ENCODE data around the gene ADAM19.

Gene ADAM19

DNA sequence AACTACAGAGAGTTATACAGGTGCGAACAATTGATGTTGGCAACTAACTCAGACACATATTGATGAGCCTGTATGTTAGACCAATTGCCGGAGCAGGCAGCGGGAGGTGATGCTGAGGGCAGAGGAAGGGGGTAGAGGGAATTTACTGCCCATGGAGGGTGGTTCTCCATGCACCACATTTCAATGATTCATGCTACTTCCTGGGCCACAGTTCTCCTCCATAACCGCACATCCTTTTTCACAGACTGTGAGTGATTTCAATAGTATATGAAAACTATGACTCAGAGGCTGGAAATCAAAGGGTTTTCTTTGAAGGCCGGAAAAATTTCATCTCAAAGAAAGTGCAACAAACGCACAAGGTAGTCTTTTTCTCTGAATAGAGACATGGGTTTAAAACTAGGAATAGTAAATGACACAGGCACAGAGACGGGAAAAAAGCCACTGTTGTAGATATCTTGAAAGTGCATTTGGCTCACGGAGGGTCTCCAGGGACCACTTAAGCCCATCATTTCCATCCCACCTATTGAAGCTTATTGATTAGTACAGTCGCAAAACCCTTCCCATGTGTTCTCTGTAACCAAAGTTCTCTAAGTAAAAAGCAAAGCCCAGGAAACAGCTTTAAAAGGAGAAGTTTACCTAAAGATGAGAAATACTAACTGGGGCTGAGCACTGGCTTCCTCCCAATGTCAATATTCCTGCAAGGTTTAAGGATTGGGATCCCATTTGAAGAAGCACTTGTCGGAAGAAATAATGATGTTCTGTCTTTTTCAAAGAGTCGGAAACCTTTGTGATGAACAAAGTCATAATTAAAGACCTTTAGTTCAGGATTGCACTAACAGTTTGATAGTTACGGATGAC lies 28.0 kb upstream of the ADAM19 start:
- Mint-ChIP-seq H3K27ac (peak overlapping the region; percentile 81), H3K9me3 (peaks cover 1% of the 10 kb centered on the region), H3K4me1 (peaks cover 74% of the 10 kb centered on the region), H3K4me3 (peak overlapping the region; percentile 70), H3K36me3 (no peaks in the 10 kb centered on the region), H3K27me3 (no peaks in the 10 kb centered on the region)

DNA sequence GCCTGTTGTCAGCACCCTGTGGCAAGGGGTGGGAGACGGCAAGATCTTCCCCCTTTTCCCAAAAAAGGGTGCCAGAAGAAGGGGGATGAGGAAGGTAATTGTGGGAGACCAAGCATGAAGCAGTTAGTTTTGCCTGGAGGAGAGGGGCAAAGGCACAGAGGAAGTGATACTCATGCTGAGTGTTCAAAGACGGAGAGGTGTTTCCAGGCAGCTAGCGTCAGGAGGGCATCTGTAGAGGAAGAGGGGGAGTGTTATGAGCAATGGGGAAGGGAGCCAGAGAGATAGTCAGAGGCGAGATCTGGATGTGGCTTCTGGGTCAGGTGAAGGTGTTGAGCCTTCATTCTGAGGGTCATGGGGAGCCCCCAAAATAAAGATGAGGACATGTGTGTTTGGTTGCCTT lies 26.9 kb upstream of the ADAM19 start:
- Mint-ChIP-seq H3K36me3 (no peaks in the 10 kb centered on the region), H3K27me3 (no peaks in the 10 kb centered on the region), H3K4me3 (peak overlapping the region; percentile 37), H3K4me1 (peaks cover 72% of the 10 kb centered on the region), H3K9me3 (peaks cover 6% of the 10 kb centered on the region), H3K27ac (peak overlapping the region; percentile 81)

DNA sequence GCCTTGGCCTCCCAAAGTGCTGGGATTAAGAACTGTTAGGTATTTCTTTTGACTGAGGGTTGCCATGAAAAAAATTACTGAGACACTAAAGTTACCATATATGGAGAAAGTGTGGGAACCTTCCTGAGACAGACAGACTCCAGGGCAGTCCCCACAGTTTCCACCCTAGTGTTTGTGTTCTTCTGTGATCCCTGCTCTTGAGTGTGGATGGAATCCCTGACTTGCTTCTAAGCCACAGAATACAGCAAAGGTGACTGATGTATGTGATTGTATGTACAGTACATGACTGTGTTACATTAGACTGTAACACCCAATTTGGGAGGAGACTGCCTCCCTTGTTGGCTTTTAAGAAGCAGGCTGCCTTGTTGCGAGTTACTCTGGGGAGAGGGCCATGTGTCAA lies 24.7 kb upstream of the ADAM19 start:
- Mint-ChIP-seq H3K27me3 (no peaks in the 10 kb centered on the region), H3K9me3 (peaks cover 11% of the 10 kb centered on the region), H3K4me3 (peak overlapping the region; percentile 40), H3K27ac (peak overlapping the region; percentile 86), H3K36me3 (peaks cover 2% of the 10 kb centered on the region), H3K4me1 (peaks cover 82% of the 10 kb centered on the region)

DNA sequence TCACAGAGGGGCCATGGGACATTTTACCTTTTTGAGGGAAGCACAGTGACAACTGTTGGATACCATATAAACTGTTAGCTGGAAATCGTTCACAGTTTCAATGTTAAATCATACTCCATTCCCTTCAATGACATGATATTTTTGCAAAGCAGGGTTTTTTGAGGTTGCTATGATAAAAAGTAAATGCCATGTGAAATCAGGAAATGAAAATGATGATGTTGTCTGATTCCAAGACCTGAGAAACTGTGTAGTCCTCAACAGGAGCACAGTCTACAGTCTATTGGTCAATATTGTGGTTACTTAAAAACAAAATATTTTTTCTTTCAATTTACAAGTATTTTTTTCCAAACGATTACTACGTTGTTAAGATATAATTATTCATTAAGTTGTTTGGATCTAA lies 24.0 kb upstream of the ADAM19 start:
- Mint-ChIP-seq H3K27ac (peak overlapping the region; percentile 74), H3K36me3 (peaks cover 2% of the 10 kb centered on the region), H3K4me3 (peak overlapping the region; percentile 49)

DNA sequence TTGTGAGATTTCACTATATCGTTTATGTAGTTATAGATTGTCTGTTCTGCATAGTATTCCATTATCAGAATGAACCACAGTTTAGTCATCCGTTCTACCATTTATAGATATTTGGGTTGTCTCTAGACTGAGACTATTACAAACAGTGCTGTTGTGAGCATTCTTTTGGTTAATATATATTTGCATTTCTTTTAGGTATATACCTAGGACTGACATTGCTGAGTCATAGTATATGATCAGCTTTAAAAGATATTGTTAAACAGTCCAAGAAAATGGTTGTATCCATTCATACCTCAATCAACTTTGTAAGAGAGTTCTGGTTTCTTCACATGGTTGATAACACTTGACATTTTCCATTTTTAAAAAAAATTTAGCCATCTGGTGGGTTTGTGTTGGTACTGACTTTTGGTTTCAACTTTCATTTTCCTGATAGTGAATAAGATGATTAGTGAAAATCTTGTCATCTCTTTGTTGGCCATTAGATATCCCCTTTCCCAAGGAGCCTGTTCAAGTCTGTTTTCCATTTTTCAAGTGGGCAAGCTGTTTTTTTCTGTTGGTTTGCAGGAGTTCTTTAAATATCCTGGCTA lies 22.9 kb upstream of the ADAM19 start:
- Mint-ChIP-seq H3K4me1 (peaks cover 81% of the 10 kb centered on the region), H3K36me3 (peaks cover 2% of the 10 kb centered on the region), H3K9me3 (peaks cover 11% of the 10 kb centered on the region), H3K27ac (peak overlapping the region; percentile 78), H3K4me3 (peak overlapping the region; percentile 49), H3K27me3 (no peaks in the 10 kb centered on the region)

More for the DNA sequence above, 24.0 kb upstream of the ADAM19 start:
- Mint-ChIP-seq H3K27me3 (no peaks in the 10 kb centered on the region), H3K9me3 (peaks cover 11% of the 10 kb centered on the region), H3K4me1 (peaks cover 84% of the 10 kb centered on the region)

DNA sequence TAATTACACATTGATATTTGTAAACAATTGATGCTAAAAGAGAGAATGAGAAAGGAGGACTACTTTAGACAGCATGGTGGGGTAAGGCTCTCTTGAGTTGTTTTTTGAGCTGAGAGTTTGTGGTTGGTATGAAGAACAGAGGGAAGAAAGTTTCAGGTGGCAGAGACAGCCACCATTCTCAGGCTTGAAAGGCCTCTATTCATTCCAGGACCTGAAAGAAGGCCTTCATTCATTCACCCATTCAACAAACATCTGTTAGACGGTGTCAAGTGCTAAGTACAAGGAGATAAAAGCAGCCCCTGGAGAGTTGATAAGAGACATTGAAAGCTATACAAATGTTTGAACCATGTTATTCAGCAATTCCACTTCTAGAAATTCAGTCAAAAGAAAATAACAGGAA lies 21.7 kb upstream of the ADAM19 start:
- H3K27me3 Mint-ChIP-seq: no peaks in the 10 kb centered on the region
- H3K36me3 Mint-ChIP-seq: peaks cover 2% of the 10 kb centered on the region
- peaks cover 11% of the 10 kb centered on the region for H3K9me3 Mint-ChIP-seq
- H3K27ac Mint-ChIP-seq: peak overlapping the region; percentile 57
- H3K4me1 Mint-ChIP-seq: peaks cover 79% of the 10 kb centered on the region
- peak overlapping the region; percentile 51 for H3K4me3 Mint-ChIP-seq

DNA sequence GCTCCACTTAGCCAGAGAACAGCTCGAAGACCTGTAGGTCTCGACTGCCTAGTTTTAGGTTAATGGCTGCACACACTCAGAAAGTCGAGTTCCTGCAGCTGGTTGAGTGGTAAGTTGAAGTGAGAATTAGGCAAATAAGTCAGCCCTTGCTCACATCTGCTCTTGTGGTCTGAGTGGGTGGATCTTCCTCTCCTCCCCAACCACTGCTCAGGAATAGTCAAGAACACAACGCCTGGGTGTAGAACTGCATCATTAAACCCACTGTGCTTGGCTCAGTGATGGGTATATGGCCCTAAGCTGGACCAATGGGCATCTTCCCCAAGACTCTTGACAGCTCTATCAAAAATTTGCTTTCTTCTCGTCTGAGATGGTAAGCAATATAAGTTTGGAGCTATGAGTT lies 20.9 kb upstream of the ADAM19 start:
- peak overlapping the region; percentile 51 for H3K27ac Mint-ChIP-seq
- peak overlapping the region; percentile 23 for H3K4me3 Mint-ChIP-seq
- peaks cover 11% of the 10 kb centered on the region for H3K9me3 Mint-ChIP-seq
- H3K27me3 Mint-ChIP-seq: peaks cover 1% of the 10 kb centered on the region
- peaks cover 79% of the 10 kb centered on the region for H3K4me1 Mint-ChIP-seq
- peaks cover 4% of the 10 kb centered on the region for H3K36me3 Mint-ChIP-seq

DNA sequence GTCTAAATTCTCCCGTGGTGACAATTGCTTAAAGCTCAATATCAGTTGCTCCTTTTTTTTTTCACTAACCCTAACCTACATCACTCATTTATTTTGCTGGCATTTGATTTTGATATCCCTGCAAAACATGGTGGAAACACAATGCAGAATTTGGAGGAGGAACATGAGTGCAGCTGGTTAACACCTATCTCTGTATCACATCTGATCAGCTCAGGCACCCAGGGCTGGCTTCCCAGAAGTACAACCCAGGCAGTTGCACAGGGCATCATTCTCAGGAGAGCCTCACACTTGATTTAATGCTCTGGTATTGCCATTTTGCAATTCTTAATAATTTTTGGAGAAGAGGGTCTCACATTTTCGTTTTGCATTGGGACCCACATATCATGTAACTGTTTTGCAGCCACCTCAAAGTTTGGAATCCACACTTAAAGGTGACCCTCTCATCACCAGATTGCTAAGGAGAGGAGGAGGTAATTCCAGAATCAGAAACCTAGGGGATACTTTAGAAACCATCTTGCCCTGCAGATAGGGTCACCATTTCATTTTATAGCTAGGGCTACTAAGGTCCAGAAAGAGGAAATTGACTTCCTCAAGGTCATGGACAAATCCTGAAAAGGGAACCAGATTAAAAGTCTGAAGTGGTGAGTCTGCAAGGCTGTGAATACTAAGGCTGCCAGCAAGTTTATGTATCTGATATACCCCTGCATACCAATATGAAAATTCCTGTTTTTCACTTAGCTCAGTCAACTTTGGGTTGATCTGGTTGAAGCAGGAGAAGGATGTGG lies 19.3 kb upstream of the ADAM19 start:
- Mint-ChIP-seq H3K27me3 (peaks cover 1% of the 10 kb centered on the region), H3K4me1 (peaks cover 71% of the 10 kb centered on the region), H3K27ac (no peak overlapping the region), H3K9me3 (peaks cover 11% of the 10 kb centered on the region), H3K36me3 (peaks cover 4% of the 10 kb centered on the region), H3K4me3 (no peak overlapping the region)

DNA sequence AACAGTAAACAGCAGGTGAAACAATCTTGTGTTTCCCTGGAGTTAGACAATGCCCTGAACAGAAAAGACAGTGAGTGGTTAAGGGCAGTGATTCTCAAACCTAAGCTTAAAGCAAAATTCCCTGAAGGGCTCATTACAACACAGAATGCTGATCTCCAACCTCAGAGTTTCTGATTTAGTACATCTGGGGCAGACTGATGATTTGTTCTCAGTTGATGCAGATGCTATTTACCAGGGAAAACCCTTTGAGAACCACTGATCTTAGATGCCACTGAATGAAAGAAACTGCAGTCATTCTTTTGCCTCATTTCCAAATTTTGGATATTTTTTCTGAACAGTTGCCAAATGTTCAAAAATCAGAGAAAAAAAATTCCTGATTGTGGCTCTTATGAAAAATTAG lies 18.7 kb upstream of the ADAM19 start:
- H3K9me3 Mint-ChIP-seq: peaks cover 11% of the 10 kb centered on the region
- no peak overlapping the region for H3K27ac Mint-ChIP-seq
- peaks cover 69% of the 10 kb centered on the region for H3K4me1 Mint-ChIP-seq
- no peak overlapping the region for H3K4me3 Mint-ChIP-seq
- peaks cover 1% of the 10 kb centered on the region for H3K27me3 Mint-ChIP-seq
- H3K36me3 Mint-ChIP-seq: peaks cover 4% of the 10 kb centered on the region

DNA sequence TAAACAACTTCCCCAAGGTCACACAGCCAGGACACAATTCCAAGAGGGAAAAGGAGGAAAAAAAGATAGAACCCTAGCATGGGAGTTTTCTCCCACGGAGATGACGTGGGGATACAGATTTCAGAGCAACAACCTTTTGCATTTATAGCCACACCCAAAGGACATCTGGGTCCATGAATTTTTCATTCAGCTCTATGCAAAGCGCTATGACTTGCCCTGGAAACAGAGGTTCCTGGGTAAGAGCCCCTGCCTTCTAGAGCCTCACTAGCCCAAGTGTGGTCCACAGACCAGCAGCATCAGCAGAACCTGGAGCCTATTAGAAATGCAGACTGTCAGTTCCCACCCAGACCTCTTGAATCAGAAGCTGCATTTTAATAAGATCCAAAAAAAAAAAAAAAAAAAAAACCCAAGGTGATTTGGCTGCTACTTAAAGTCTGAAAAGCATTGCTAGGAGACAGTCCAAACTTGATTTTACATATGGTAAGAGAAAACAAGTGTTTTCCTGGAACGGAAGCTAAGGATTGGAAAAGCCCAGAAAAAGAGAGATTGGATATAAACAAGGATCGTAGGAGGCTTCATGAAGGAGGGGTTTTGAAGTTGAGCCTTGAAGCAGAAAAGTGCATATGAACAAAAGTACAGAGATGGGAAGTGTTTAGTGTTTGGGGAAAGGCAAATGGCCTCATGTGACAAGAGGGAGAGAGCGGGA lies 17.6 kb upstream of the ADAM19 start:
- Mint-ChIP-seq H3K4me3 (no peak overlapping the region), H3K36me3 (peaks cover 4% of the 10 kb centered on the region), H3K27me3 (peaks cover 1% of the 10 kb centered on the region), H3K9me3 (peaks cover 7% of the 10 kb centered on the region), H3K4me1 (peaks cover 58% of the 10 kb centered on the region), H3K27ac (no peak overlapping the region)

DNA sequence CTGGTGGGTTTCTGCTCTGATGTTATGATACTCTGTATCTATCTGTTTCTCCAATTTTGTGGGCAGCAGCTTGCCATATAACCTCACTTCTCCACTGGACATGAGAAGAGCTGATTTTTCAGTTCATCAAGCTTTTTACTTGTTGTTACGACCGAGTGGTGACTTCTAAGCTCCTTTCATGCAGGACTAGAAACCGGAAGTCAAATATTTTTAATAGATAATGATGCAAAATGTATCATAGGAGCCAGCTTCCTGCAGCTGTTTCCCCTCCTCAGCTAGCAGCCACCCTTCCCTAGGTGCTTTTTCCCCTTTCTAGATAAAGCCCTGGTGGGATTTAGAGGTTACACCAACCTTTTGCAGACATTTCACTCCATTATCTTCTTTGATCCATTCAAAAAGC lies 17.0 kb upstream of the ADAM19 start:
- Mint-ChIP-seq H3K4me3 (no peak overlapping the region), H3K4me1 (peaks cover 54% of the 10 kb centered on the region), H3K36me3 (peaks cover 4% of the 10 kb centered on the region), H3K27ac (no peak overlapping the region), H3K27me3 (peaks cover 1% of the 10 kb centered on the region), H3K9me3 (peaks cover 5% of the 10 kb centered on the region)

DNA sequence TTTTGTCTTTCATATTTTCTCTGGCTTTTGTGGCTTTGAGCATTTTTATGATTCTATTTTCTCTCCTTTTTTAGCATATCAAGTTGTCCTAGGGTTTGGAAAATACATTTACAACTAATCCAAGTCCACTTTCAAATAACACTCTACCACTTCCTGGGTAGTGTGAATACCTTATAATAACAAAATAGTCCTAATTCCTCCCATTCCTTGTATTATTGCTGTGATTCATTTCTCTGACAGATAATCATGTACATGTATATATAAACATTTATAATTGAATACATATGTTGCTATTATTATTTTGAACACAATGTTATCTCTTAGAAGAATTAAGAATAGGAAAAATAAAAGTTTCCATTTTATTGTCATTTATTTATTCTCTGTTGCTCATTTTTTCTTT lies 14.9 kb upstream of the ADAM19 start:
- no peak overlapping the region for H3K4me3 Mint-ChIP-seq
- peaks cover 1% of the 10 kb centered on the region for H3K27me3 Mint-ChIP-seq
- H3K27ac Mint-ChIP-seq: no peak overlapping the region
- H3K4me1 Mint-ChIP-seq: peaks cover 33% of the 10 kb centered on the region
- H3K9me3 Mint-ChIP-seq: no peaks in the 10 kb centered on the region
- H3K36me3 Mint-ChIP-seq: peaks cover 2% of the 10 kb centered on the region

DNA sequence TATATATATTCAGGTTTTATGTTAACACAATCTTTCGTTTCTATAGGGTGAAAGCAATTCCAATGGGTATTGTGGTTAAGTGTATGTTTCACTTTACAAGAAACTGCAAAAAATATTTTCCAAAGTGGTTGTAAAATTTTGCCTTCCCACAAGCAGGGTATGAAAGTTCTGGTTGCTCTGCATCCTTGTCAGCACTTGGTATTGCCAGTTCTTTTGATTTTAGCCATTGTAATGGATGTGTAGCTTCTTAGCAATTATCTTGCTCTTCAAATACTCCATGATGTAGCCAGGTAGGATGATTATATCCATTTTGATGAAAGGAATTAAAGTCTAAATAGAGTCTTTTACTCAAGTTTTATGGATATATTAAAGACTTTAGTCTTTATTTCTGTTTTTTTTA lies 9.1 kb upstream of the ADAM19 start:
- Mint-ChIP-seq H3K4me3 (no peak overlapping the region), H3K9me3 (peaks cover 5% of the 10 kb centered on the region), H3K27me3 (no peaks in the 10 kb centered on the region), H3K4me1 (peaks cover 24% of the 10 kb centered on the region), H3K36me3 (no peaks in the 10 kb centered on the region), H3K27ac (no peak overlapping the region)

DNA sequence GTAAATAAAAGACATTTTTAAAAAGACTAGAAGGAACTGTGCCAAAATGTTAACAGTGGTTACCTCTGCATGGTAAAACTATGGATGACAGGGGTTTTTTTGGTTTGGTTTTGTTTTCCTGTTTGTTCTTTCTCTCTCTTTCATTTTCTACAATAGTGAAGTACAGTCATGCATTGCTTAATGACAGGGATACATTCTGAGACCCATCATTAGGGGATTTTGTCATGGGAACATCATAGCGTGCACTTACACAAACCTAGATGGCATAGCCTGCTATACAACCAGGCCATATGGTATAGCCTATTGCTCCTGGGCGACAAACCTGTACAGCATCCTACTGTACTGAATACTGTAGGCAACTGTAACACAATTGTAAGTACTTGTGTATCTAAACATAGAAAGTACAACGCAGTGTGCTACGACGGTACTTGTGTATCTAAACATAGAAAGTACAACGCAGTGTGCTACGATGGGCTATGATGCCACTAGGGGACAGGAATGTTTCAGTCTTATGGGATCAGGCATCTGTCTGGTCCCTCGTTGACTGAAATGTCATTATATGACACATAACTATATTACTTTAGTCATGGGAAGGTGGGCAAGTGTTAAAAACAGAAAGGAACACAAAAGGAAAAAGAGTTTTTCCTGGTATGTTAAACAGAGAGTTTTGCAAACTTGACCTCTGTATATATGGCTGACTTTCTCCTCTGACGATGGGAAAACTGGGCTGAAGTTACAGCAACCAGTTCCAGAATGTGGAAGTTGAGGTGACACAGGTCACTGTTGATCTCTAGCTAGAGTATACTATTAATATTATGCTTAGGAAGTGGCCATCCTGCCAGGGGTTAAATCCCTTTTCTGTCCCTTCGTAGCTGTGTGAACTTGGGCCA lies 7.4 kb upstream of the ADAM19 start:
- Mint-ChIP-seq H3K27ac (peak overlapping the region; percentile 14), H3K36me3 (no peaks in the 10 kb centered on the region), H3K4me3 (peak overlapping the region; percentile 2), H3K27me3 (no peaks in the 10 kb centered on the region), H3K9me3 (peaks cover 5% of the 10 kb centered on the region), H3K4me1 (peaks cover 31% of the 10 kb centered on the region)
